K562 (cell line): ENCODE data around the gene ACTL10. TPM values are rescaled to one million over a fixed set of nuclear protein-coding genes. Genes with fewer than 3 reads are reported as not detected.

Experiments
- ATAC-seq: fragments of 200-7000 bp; cut with Tn5 transposase; 3 replicates; pipeline ENCODE4 v1.9.1; 2020; ENCODE audit warnings: moderate library complexity
- BruUV-seq: library from RNA; stranded (reverse); fragments of 400-500 nt; replicated peaks from 2 replicates; lab custom pipeline; 2021; lab: Mats Ljungman, UMichigan
- CTCF ChIA-PET: fragments of 300-600 bp; formaldehyde crosslinking; extraction: SDS; loops from one replicate; lab custom pipeline; 2021; ENCODE audit warnings: low intra/inter-chr PET ratio; lab: Yijun Ruan, JAX
- POLR2A ChIA-PET: fragments of 300-600, 350-650 bp; sonication (Branson Sonifier 250); formaldehyde crosslinking; extraction: SDS; loops from one replicate; lab custom pipeline; 2021; ENCODE audit warnings: antibody characterized with exemption, inconsistent platforms; lab: Yijun Ruan, JAX
- DNase-seq, 4 experiments: peaks; one replicate each; pipeline versions ENCODE4 v3.0.0 to v3.0.0-alpha.2; 2011 to 2018; ENCODE audit warnings: low spot score in 3 of 4, mixed read lengths in 3 of 4; ENCODE audit errors: extremely low read depth in 1 of 4
- FAIRE-seq: peaks from 2 replicates; lab custom pipeline; 2011; peaks lifted over from hg19 to GRCh38; lab: Jason Lieb, UNC
- H2AFZ ChIP-seq: 2 replicates; pipeline ENCODE4 v1.6.0; 2011; ENCODE audit warnings: low read depth, low read length, control low read depth, inconsistent platforms
- H3K27ac ChIP-seq: fragments of 200-600 bp; 3 replicates; pipeline ENCODE4 v1.8.0; 2011; ENCODE audit warnings: low read depth, mild to moderate bottlenecking, control low read depth, inconsistent platforms, low read length, moderate library complexity, mixed read lengths; ENCODE audit errors: extremely low read depth
- H3K27me3 ChIP-seq, 2 experiments: fragments of 300-600 bp in 1 of 2; 2 replicates in 1 of 2; 3 replicates in 1 of 2; pipeline versions ENCODE4 v1.6.0 to v1.8.0; 2011; ENCODE audit warnings: inconsistent platforms in 2 of 2, low read length in 2 of 2, mild to moderate bottlenecking in 1 of 2, mixed read lengths in 1 of 2, moderate library complexity in 1 of 2; ENCODE audit not compliant: control insufficient read depth in 2 of 2, insufficient read depth in 2 of 2
- H3K36me3 ChIP-seq: fragments of 300-600 bp; 3 replicates; pipeline ENCODE4 v1.8.0; 2011; ENCODE audit warnings: mild to moderate bottlenecking, low read length, inconsistent platforms; ENCODE audit not compliant: control insufficient read depth, insufficient read depth
- H3K4me1 ChIP-seq, 2 experiments: fragments of 200-600 bp in 1 of 2; replicated peaks in 1 of 2; 2 replicates in 1 of 2; 3 replicates in 1 of 2; pipeline versions ENCODE4 v1.5.1 to v1.8.0; 2011; ENCODE audit warnings: inconsistent platforms in 2 of 2, low read length in 2 of 2, mild to moderate bottlenecking in 1 of 2, mixed read lengths in 1 of 2, moderate library complexity in 1 of 2; ENCODE audit not compliant: control insufficient read depth in 2 of 2, insufficient read depth in 2 of 2
- H3K4me2 ChIP-seq: 2 replicates; pipeline ENCODE4 v1.6.1; 2011; ENCODE audit warnings: low read length, control low read depth, inconsistent platforms, mixed read lengths; ENCODE audit not compliant: insufficient read depth
- H3K4me3 ChIP-seq: fragments of 200-600 bp; sonication (generic), shearing (Covaris generic); 2 replicates; pipeline ENCODE4 v1.5.1; 2016; ENCODE audit warnings: control low read depth, inconsistent platforms
- H3K79me2 ChIP-seq: fragments of 200-600 bp; 3 replicates; pipeline ENCODE4 v1.8.0; 2011; ENCODE audit warnings: low read length, inconsistent platforms; ENCODE audit not compliant: control insufficient read depth, insufficient read depth
- H3K9ac ChIP-seq, 2 experiments: 2 replicates each; pipeline versions ENCODE4 v1.6.0 to v1.6.1; 2011; ENCODE audit warnings: low read depth in 2 of 2, low read length in 2 of 2, control low read depth in 1 of 2, inconsistent platforms in 1 of 2, mild to moderate bottlenecking in 1 of 2, mixed read lengths in 1 of 2; ENCODE audit not compliant: insufficient read depth in 1 of 2
- H3K9me1 ChIP-seq: one replicate; pipeline ENCODE4 v1.6.0; 2011; ENCODE audit warnings: inconsistent platforms, mild to moderate bottlenecking, low read length, moderate library complexity; ENCODE audit not compliant: control insufficient read depth, insufficient read depth
- H3K9me3 ChIP-seq: replicated peaks from 2 replicates; pipeline ENCODE4 v1.5.1; 2011; ENCODE audit warnings: low read depth, low read length, inconsistent platforms; ENCODE audit not compliant: control insufficient read depth, insufficient read depth
- H4K20me1 ChIP-seq: replicated peaks from 2 replicates; pipeline ENCODE4 v1.6.1; 2011; ENCODE audit warnings: low read length, inconsistent platforms, mixed read lengths; ENCODE audit not compliant: control insufficient read depth, insufficient read depth
- CBFA2T2 ChIP-seq: fragments of 450-650 bp; conservative IDR thresholded peaks from 2 replicates; pipeline ENCODE4 v1.6.1; 2017; ENCODE audit warnings: mild to moderate bottlenecking
- CBFA2T3 ChIP-seq: fragments of 450-650 bp; IDR thresholded peaks from 2 replicates; pipeline ENCODE4 v1.6.1; 2017
- CHD7 ChIP-seq: fragments of 200-600 bp; sonication (generic); IDR thresholded peaks from one replicate; pipeline ENCODE4 v1.6.1; 2012; ENCODE audit warnings: mild to moderate bottlenecking, low read depth, low read length, inconsistent platforms
- KDM1A ChIP-seq, 2 experiments: fragments of 450-650 bp; IDR thresholded peaks; 2 replicates each; pipeline ENCODE4 v1.6.1; 2016; ENCODE audit warnings: mild to moderate bottlenecking in 2 of 2
- NRF1 ChIP-seq, 2 experiments: fragments of 450-650 bp; IDR thresholded peaks in 1 of 2; conservative IDR thresholded peaks in 1 of 2; 2 replicates each; pipeline ENCODE4 v1.6.1; 2014; ENCODE audit warnings: mild to moderate bottlenecking in 2 of 2
- POLR2G ChIP-seq: fragments of 200-400 bp; formaldehyde crosslinking; IDR thresholded peaks from 2 replicates; pipeline ENCODE4 v1.6.1; 2017; ENCODE audit warnings: low read depth, mild to moderate bottlenecking, antibody characterized with exemption, low read length, moderate library complexity
- PRPF4 ChIP-seq: fragments of 200-400 bp; formaldehyde crosslinking; IDR thresholded peaks from one replicate; pipeline ENCODE4 v1.6.1; 2017; ENCODE audit warnings: low read length, low read depth, mild to moderate bottlenecking; ENCODE audit not compliant: insufficient read depth, poor library complexity, severe bottlenecking
- SREBF2 ChIP-seq: sonication (generic); formaldehyde crosslinking; IDR thresholded peaks from 2 replicates; pipeline ENCODE4 v1.4.0; 2020; ENCODE audit warnings: mild to moderate bottlenecking, missing genetic modification reagents
- TFAM ChIP-seq: fragments of 250-450 bp; sonication (Bioruptor Pico); conservative IDR thresholded peaks from 2 replicates; pipeline ENCODE4 v1.5.0; 2021; ENCODE audit warnings: mild to moderate bottlenecking, moderate library complexity
- ZNF316 ChIP-seq: fragments of 450-650 bp; IDR thresholded peaks from 2 replicates; pipeline ENCODE4 v1.6.1; 2016
- WGBS: fragments of 100-300 bp; shearing (Covaris generic); methylation state at CpG from one replicate; pipeline ENCODE4 v1.1.6; 2016; ENCODE audit warnings: low coverage, mixed read lengths; ENCODE audit not compliant: insufficient coverage; ENCODE audit errors: missing lambda C conversion rate; 5-methylcytosine and 5-hydroxymethylcytosine counted together
- in situ Hi-C: fragments of 300-500 bp; cut with MboI; formaldehyde crosslinking; loops from 4 replicates; pipeline ENCODE4 v1.15.0; 2018; ENCODE audit warnings: inconsistent platforms, mixed read lengths
- intact Hi-C: fragments of 100-400 bp; cut with micrococcal nuclease; formaldehyde crosslinking; loops from 2 replicates; pipeline ENCODE4 v1.14.2; 2022
- polyA plus RNA-seq, 8 experiments: library from polyadenylated mRNA; depleted of rRNA in 4 of 8; stranded (reverse) in 5 of 8; unstranded in 3 of 8; fragments of >200 nt; fragmentation: Nextera tagmentation in 2 of 8; fragmentation: Illumina TruSeq in 1 of 8; extraction: Ambion mirVana in 2 of 8; extraction: Trizol in 1 of 8; gene quantifications; 2 replicates each; pipeline versions ENCODE4 v1.2.1 to v1.2.3, GENCODE V29; 2011 to 2014; ENCODE audit warnings: inconsistent platforms in 1 of 8, missing spikeins in 1 of 8
- total RNA-seq, 7 experiments: library from RNA; depleted of rRNA in 6 of 7; stranded (reverse); fragments of >200 nt in 6 of 7; fragmentation: Illumina TruSeq in 2 of 7; extraction: Trizol in 2 of 7; gene quantifications; 2 replicates each; pipeline versions ENCODE4 v1.2.1 to v1.2.3, GENCODE V29; 2011 to 2021; ENCODE audit warnings: low replicate concordance in 1 of 7

ACTL10 gene
- total and polyA plus RNA-seq, 9 of the 15 experiments (the other 6 are each of a cell fraction or from before 2014, with no cell fraction given), result 0.07 to 0.14 TPM; not detected in 7

DNA sequence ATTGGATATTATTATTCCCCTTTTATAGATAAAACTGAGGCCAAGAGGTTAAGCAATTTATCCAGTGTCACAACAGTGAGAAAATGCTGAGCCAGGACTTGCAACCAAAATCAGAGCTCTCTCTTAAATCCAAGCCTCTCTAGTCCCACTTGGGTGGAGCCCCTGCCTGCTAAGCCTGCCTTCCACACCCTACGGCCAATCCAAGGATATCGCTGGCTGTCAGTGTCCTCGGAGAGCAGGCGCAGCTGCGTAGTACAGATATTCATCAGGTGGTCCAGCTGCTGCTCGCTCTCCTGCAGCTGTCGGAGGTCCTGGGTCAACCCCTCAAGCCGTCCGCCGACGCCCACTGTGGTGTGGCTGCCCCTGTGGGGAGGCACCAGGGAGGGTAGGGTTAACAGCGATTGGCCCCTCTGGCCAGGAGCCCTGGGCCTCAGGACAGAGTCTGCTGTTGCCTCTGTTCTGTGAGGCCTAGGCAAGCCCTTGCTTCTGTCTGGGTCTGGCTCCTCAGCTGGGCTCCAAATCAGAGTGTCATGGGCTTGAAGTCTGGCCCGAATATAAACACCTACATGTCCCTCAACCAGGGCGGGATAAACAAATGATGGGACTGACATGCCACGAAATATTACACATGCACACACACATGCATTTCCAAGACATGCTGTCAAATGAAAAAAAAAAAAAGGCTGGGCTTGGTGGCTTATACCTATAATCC, 11.4 kb downstream of the ACTL10 start:
- no TSS peak for BruUV-seq
- 61% methylated on average over 13 of the region's 15 CpGs for WGBS
- Histone ChIP-seq H3K79me2 (peaks cover 22% of the 10 kb centered on the region), H3K4me3 (no peak overlapping the region), H3K27me3 (no peaks in the 10 kb centered on the region), H3K4me1 (peaks cover 5 to 51% of the 10 kb centered on the region in 2 experiments; a peak in 4 of 5 replicates), H3K27ac (no peak overlapping the region), H3K4me2 (no peak overlapping the region), H3K36me3 (peaks cover 50% of the 10 kb centered on the region; the same call in 2 of the 3 replicates), H3K9ac (peak overlapping the region in 1 of 2 experiments; percentile 79; a peak in 2 of 4 replicates), H3K9me3 (no peaks in the 10 kb centered on the region), H3K9me1 (no peaks in the 10 kb centered on the region), H4K20me1 (peaks cover 14% of the 10 kb centered on the region; the same call in 1 of the 2 replicates), H2AFZ (no peak overlapping the region)
- CTCF ChIA-PET, result no interaction called here
- DNase-seq, result peak in 3 of 4 experiments; percentile 10 to 45 (median 11)
- POLR2A ChIA-PET, result interaction anchor here (0.6 to 1.6 kb wide), 4 partner anchors 42 to 1198 kb away, joined by 4 to 5 read pairs (median 4); partner anchors contain the start of gene PXMP4
- ATAC-seq, result no peak
- in situ Hi-C loops (no loop called here), intact Hi-C loops (no loop called here)
- peak; percentile 71 for FAIRE-seq
- TF ChIP-seq CBFA2T2 (peak; percentile 56), TFAM (CRISPR knock-in tag) (no peak), ZNF316 (0 out of 2 replicates have a peak, but pooled peaks have one; percentile 35), KDM1A (IDR thresholded peaks at IDR 0.05) (0 out of 4 replicates have a peak, but pooled peaks of 1 of the 2 experiments have one; percentile 28), CHD7 (no peak), NRF1 (conservative IDR thresholded peaks at IDR 0.05 in 1 of 2, IDR thresholded peaks at IDR 0.05 in 1 of 2) (peak; percentile 19 to 34; a peak in 2 of 4 replicates), SREBF2 (CRISPR knock-in tag) (no peak), POLR2G (peak; percentile 36; the same call in 1 of the 2 replicates), PRPF4 (no peak), CBFA2T3 (peak; percentile 68)
